GM12865 (cell line): ENCODE results near the gene GPRIN3.
"Not testable (repeated sequence)": the region's sequence is repeated elsewhere in the genome, so short reads cannot be mapped to it uniquely, and the experiment has no call there.

Source experiments
- DNase-seq: peaks from one replicate; pipeline ENCODE4 v3.0.0; 2010; ENCODE audit warnings: low read depth
- H3K4me3 ChIP-seq: 2 replicates; pipeline ENCODE4 v1.5.1; 2011; ENCODE audit warnings: mild to moderate bottlenecking, low read depth, low read length, control low read depth
- CTCF ChIP-seq: IDR thresholded peaks from 2 replicates; pipeline ENCODE4 v1.5.1; 2011; ENCODE audit warnings: low read length, control low read depth, low read depth, inconsistent platforms; ENCODE audit not compliant: insufficient read depth; ENCODE audit errors: missing control alignments

Gene GPRIN3

DNA sequence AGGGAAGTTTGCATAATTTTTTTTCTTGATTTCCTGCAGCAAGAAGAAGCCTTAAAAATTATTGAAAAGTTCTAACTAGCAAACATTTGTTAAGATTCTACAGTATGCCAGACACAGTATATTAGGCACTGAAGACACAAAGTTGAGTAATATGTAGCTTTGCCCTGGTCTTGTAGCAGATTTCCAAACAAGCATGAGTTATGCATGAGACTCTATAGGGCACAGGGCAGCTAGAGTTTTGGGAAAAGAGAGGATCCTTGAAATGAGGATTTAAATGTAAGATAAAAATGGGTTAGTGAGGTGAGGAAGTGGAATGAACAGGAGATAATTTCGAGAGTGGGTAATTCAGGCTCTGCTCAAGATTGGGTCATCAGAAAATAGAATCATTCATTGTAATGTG is 8.6 kb upstream of the GPRIN3 start:
- H3K4me3 ChIP-seq: no peak overlapping the region
- no peak for TF ChIP-seq CTCF
- no peak for DNase-seq

- no peak for TF ChIP-seq CTCF
- no peak for DNase-seq
- no peak overlapping the region for H3K4me3 ChIP-seq
Observed at GRCh38 chr4:89314291-89314690, 6.7 kb upstream of the GPRIN3 start.

DNA sequence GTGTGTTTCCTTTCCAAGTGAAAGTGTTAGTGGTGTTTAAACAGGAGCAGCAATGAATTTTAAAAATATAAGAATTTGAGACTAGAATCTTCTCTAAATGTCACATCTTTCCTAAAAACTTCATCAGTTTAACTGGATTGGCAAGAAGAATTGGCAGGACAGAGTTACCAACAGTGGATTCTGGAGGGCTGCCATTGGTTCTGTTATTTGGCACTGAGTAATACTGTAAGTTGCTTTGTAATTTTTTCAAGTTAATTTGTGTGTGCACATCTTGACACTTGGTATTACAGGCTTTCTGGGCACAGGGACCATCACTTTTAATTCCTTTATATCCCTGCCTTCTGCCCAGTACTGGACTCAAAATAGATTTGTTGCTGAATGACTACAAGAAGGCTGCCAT is 4.5 kb upstream of the GPRIN3 start:
- H3K4me3 ChIP-seq: no peak overlapping the region
- TF ChIP-seq CTCF: no peak
- DNase-seq: no peak

- TF ChIP-seq CTCF: no peak
- no peak overlapping the region for H3K4me3 ChIP-seq
- no peak for DNase-seq
Observed at GRCh38 chr4:89311433-89311832, 3.8 kb upstream of the GPRIN3 start.

DNA sequence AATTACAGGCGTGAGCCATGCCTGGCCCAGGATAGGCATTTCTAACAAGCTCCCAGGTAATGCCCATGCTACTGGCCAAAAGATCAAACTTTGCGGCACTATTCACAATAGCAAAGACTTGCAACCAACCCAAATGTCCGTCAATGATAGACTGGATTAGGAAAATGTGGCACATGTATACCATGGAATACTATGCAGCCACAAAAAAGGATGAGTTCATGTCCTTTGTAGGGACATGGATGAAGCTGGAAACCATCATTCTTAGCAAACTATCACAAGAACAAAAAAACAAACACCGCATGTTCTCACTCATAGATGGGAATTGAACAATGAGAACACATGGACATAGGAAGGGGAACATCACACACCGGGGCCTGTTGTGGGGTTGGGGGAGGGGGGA is 1.6 kb upstream of the GPRIN3 start:
- not testable (repeated sequence) for DNase-seq

DNA sequence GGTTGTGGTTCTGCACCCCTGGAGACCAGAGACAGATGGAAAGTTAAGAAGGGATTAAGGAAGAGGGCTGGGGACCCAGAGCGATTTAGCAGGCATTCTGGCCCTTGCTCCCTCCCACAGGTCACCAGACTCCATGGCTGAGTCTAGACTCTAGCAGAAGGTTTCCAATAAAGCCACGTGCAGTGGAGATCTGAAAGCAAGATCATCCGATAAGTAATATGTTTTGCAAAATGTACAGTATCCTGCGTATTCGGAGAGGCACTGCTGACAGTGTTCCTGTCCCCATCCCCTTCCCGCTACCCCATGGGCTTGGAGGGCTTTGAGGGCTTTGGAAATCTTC is 531 bp upstream of the GPRIN3 start:
- DNase-seq: no peak
- no peak overlapping the region for H3K4me3 ChIP-seq

More for the DNA sequence above, 1.6 kb upstream of the GPRIN3 start:
- H3K4me3 ChIP-seq: not testable (repeated sequence)

DNA sequence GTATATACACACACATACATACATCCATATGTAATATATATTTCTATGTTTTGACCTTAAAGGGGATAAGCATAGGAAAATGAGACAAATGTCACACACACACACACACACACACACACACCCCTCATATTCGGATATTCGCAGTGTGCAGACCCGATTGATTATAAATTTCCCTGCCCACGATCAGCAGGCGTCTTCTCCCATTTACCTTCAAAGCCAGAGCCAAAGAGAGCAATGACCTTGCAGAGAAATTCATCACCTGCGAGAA is 488 bp downstream of the GPRIN3 start:
- DNase-seq: no peak
- TF ChIP-seq CTCF: no peak
- H3K4me3 ChIP-seq: no peak overlapping the region

More for the DNA sequence above, 531 bp upstream of the GPRIN3 start:
- TF ChIP-seq CTCF: no peak
